Testis (tissue), 2 donors: ENCODE data around the gene DDB1.

Source experiments
- CTCF ChIP-seq, 3 experiments: fragments of 450-650 bp in 2 of 3; fragments of 200-600 bp in 1 of 3; sonication (generic) in 1 of 3; IDR thresholded peaks; one replicate each; pipeline ENCODE4 v1.5.1; 2016 to 2019; ENCODE audit warnings: antibody characterized with exemption in 3 of 3, mild to moderate bottlenecking in 2 of 3, moderate library complexity in 1 of 3
- POLR2A ChIP-seq: fragments of 450-650 bp; IDR thresholded peaks from one replicate; pipeline ENCODE4 v1.6.1; 2017; ENCODE audit warnings: antibody characterized with exemption, mild to moderate bottlenecking, moderate library complexity

- no peak for TF ChIP-seq CTCF (IDR thresholded peaks at IDR 0.05)
- TF ChIP-seq POLR2A: no peak
Observed at GRCh38 chr11:61298663-61299244, 34.2 kb downstream of the DDB1 start.
